GM12878 (cell line): ENCODE data around the gene PDIK1L. TPM values are rescaled to one million over a fixed set of nuclear protein-coding genes. Genes with fewer than 3 reads are reported as not detected.

Source experiments
- ATAC-seq: fragments of 200-7000 bp; cut with Tn5 transposase; 3 replicates; pipeline ENCODE4 v1.9.1; 2020; ENCODE audit warnings: mild to moderate bottlenecking, moderate library complexity
- BruUV-seq: library from RNA; stranded (reverse); fragments of 400-500 nt; replicated peaks from 2 replicates; lab custom pipeline; 2021; lab: Mats Ljungman, UMichigan
- CTCF ChIA-PET: fragments of 300-600 bp; sonication (Branson Sonifier 250); formaldehyde crosslinking; extraction: SDS; loops from one replicate; lab custom pipeline; 2021; ENCODE audit warnings: inconsistent platforms; lab: Yijun Ruan, JAX
- POLR2A ChIA-PET: fragments of 350-600 bp; formaldehyde crosslinking; extraction: SDS; loops from one replicate; lab custom pipeline; 2021; ENCODE audit warnings: inconsistent platforms; lab: Charles Lee
- RAD21 ChIA-PET: fragments of 300-600 bp; sonication (Branson Sonifier 250); formaldehyde crosslinking; loops from one replicate; lab custom pipeline; 2023; ENCODE audit warnings: antibody characterized with exemption; ENCODE audit not compliant: unreplicated experiment; lab: Charles Lee
- SMC1A ChIA-PET: fragments of 300-600 bp; sonication (Branson Sonifier 250); formaldehyde crosslinking; loops from one replicate; lab custom pipeline; 2023; ENCODE audit not compliant: unreplicated experiment, uncharacterized antibody; lab: Charles Lee
- DNase-seq: peaks from one replicate; pipeline ENCODE4 v3.0.0-alpha.2; 2011; ENCODE audit warnings: low read depth, low spot score
- FAIRE-seq: peaks from 3 replicates; lab custom pipeline; 2011; peaks lifted over from hg19 to GRCh38; lab: Jason Lieb, UNC
- H2AFZ ChIP-seq: 2 replicates; pipeline ENCODE4 v1.6.0; 2011; ENCODE audit warnings: low read depth, low read length, control low read depth; ENCODE audit not compliant: control insufficient read depth
- H3K27ac ChIP-seq: 2 replicates; pipeline ENCODE4 v1.5.1; 2011; ENCODE audit warnings: control low read depth; ENCODE audit not compliant: control insufficient read depth, insufficient read depth
- H3K27me3 ChIP-seq, 2 experiments: replicated peaks in 1 of 2; 2 replicates each; pipeline versions ENCODE4 v1.6.0 to v1.6.1; 2011; ENCODE audit warnings: low read length in 1 of 2; ENCODE audit not compliant: control insufficient read depth in 2 of 2, insufficient read depth in 2 of 2
- H3K36me3 ChIP-seq, 2 experiments: 2 replicates each; pipeline ENCODE4 v1.5.1; 2011; ENCODE audit warnings: low read length in 1 of 2; ENCODE audit not compliant: control insufficient read depth in 2 of 2, insufficient read depth in 2 of 2
- H3K4me1 ChIP-seq: 2 replicates; pipeline ENCODE4 v1.6.1; 2011; ENCODE audit warnings: mild to moderate bottlenecking, low read length, moderate library complexity, mixed read lengths; ENCODE audit not compliant: control insufficient read depth, insufficient read depth
- H3K4me2 ChIP-seq: 2 replicates; pipeline ENCODE4 v1.6.0; 2011; ENCODE audit warnings: control low read depth; ENCODE audit not compliant: control insufficient read depth, insufficient read depth
- H3K4me3 ChIP-seq: fragments of 200-600 bp; sonication (generic); 2 replicates; pipeline ENCODE4 v1.5.1; 2016
- H3K79me2 ChIP-seq: 2 replicates; pipeline ENCODE4 v1.6.0; 2011; ENCODE audit warnings: low read length; ENCODE audit not compliant: control insufficient read depth, insufficient read depth
- H3K9ac ChIP-seq: 2 replicates; pipeline ENCODE4 v1.8.0; 2011; ENCODE audit warnings: low read length, control low read depth, mixed read lengths; ENCODE audit not compliant: control insufficient read depth, insufficient read depth
- H3K9me3 ChIP-seq: replicated peaks from 3 replicates; pipeline ENCODE4 v1.5.1; 2011; ENCODE audit warnings: mild to moderate bottlenecking, low read length; ENCODE audit not compliant: control insufficient read depth, insufficient read depth
- H4K20me1 ChIP-seq: 2 replicates; pipeline ENCODE4 v1.6.0; 2011; ENCODE audit not compliant: control insufficient read depth, insufficient read depth
- MLLT1 ChIP-seq: fragments of 450-650 bp; IDR thresholded peaks from 2 replicates; pipeline ENCODE4 v1.6.1; 2016; ENCODE audit warnings: mild to moderate bottlenecking
- ZBTB33 ChIP-seq: fragments of 450-650 bp; IDR thresholded peaks from 2 replicates; pipeline ENCODE4 v1.6.1; 2017; ENCODE audit warnings: mild to moderate bottlenecking
- ZSCAN29 ChIP-seq: fragments of 450-650 bp; IDR thresholded peaks from 2 replicates; pipeline ENCODE4 v1.6.1; 2017; ENCODE audit warnings: mild to moderate bottlenecking, moderate library complexity
- ZZZ3 ChIP-seq: IDR thresholded peaks from 2 replicates; pipeline ENCODE4 v1.6.1; 2011; ENCODE audit warnings: low read depth; ENCODE audit not compliant: control insufficient read depth, insufficient read length
- WGBS: methylation state at CpG from one replicate; pipeline ENCODE4 v1.1.6; 2016; ENCODE audit warnings: low lambda C conversion rate; ENCODE audit not compliant: insufficient replicate concordance, insufficient coverage; ENCODE audit errors: missing lambda C conversion rate; 5-methylcytosine and 5-hydroxymethylcytosine counted together
- in situ Hi-C: fragments of 300-500 bp; cut with MboI; formaldehyde crosslinking; loops from 9 replicates; pipeline ENCODE4 v1.14.3; 2018; ENCODE audit warnings: mixed read lengths
- intact Hi-C: fragments of 100-400 bp; cut with micrococcal nuclease; formaldehyde crosslinking; loops from one replicate; pipeline ENCODE4 v1.14.2; 2022; ENCODE audit not compliant: unreplicated experiment
- polyA plus RNA-seq, 11 experiments: library from polyadenylated mRNA; depleted of rRNA in 4 of 11; unstranded in 6 of 11; stranded (reverse) in 5 of 11; fragments of >200 nt; fragmentation: Nextera tagmentation in 4 of 11; fragmentation: Illumina TruSeq in 1 of 11; extraction: Ambion mirVana in 4 of 11; extraction: Trizol in 1 of 11; gene quantifications; 1 replicate in 1 of 11; 2 replicates in 10 of 11; pipeline versions ENCODE4 v1.2.1 to v1.2.3, GENCODE V29; 2011 to 2016; ENCODE audit warnings: inconsistent platforms in 2 of 11, missing spikeins in 2 of 11, low read depth in 1 of 11
- total RNA-seq, 4 experiments: library from RNA; depleted of rRNA in 3 of 4; stranded (reverse); fragments of >200 nt in 3 of 4; fragmentation: Illumina TruSeq in 1 of 4; extraction: Trizol in 1 of 4; gene quantifications; 2 replicates each; pipeline versions ENCODE4 v1.2.1 to v1.2.3, GENCODE V29; 2013 to 2021

PDIK1L gene
- total and polyA plus RNA-seq, 10 of the 15 experiments (the other 5 are each of a cell fraction or from before 2014, with no cell fraction given), result 4.0 to 15.9 (median 10.5) TPM

DNA sequence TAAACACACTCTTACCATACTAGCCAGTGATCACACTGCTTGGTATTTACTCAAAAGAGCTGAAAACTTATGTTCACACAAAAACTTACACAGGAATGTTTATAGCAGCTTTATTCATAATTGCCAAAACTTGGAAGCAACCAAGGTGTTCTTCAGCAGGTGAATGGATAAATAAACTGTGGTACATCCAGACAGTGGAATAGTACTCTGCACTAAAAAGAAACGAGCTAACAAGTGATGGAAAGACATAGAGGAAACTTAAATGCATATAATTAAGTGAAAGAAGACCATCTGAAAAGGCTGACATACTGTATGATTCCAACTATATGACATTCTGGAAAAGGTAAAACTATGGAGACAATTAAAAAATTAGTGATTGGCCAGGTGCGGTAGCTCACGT lies 20.7 kb upstream of the PDIK1L start:
- H3K27me3 ChIP-seq, result peaks cover 2 to 7% of the 10 kb centered on the region in 2 experiments; a peak in 2 of 4 replicates
- RAD21 ChIA-PET, result no interaction called here
- no peak overlapping the region for H3K9ac ChIP-seq
- intact Hi-C loops, result no loop called here
- FAIRE-seq (no peak), ATAC-seq (no peak), DNase-seq (no peak)
- TF ChIP-seq ZSCAN29 (no peak), MLLT1 (no peak), ZBTB33 (no peak), ZZZ3 (no peak)
- SMC1A ChIA-PET, result interaction anchor here (1.2 to 1.6 kb wide), 2 partner anchors 11 to 54 kb away, joined by 3 to 4 read pairs; no protein-coding TSS in a partner anchor
- H3K4me3 ChIP-seq, result no peak overlapping the region
- no peak overlapping the region for H2AFZ ChIP-seq
- no peaks in the 10 kb centered on the region for H3K79me2 ChIP-seq
- H3K36me3 ChIP-seq, result no peaks in the 10 kb centered on the region
- in situ Hi-C loops, result no loop called here
- no TSS peak for BruUV-seq
- no peak overlapping the region for H3K4me2 ChIP-seq
- H3K4me1 ChIP-seq, result no peaks in the 10 kb centered on the region
- H3K27ac ChIP-seq, result no peak overlapping the region
- H4K20me1 ChIP-seq, result no peaks in the 10 kb centered on the region
- WGBS, result 48% methylated on average over 3 of the region's 3 CpGs
- CTCF ChIA-PET, result no interaction called here
- POLR2A ChIA-PET, result no interaction called here
- H3K9me3 ChIP-seq, result no peaks in the 10 kb centered on the region
